Stomach (tissue), 4 donors: ENCODE data around the gene SHMT2.

ENCODE experiments used
- CTCF ChIP-seq, 7 experiments: fragments of 450-650 bp in 4 of 7; fragments of 200-600 bp in 3 of 7; sonication (generic) in 3 of 7; IDR thresholded peaks; one replicate each; pipeline ENCODE4 v1.5.1; 2016 to 2019; ENCODE audit warnings: antibody characterized with exemption in 7 of 7, control low read depth in 2 of 7, mild to moderate bottlenecking in 1 of 7
- EP300 ChIP-seq: sonication (generic); formaldehyde crosslinking; IDR thresholded peaks from one replicate; pipeline ENCODE4 v1.6.1; 2017; ENCODE audit warnings: antibody characterized with exemption
- POLR2A ChIP-seq, 4 donors: fragments of 450-650 bp; IDR thresholded peaks; one replicate each; pipeline ENCODE4 v1.6.1; 2016; ENCODE audit warnings: antibody characterized with exemption in 4 of 4, control low read depth in 2 of 4, mild to moderate bottlenecking in 1 of 4, moderate library complexity in 1 of 4
- POLR2AphosphoS5 ChIP-seq, 3 donors: sonication (generic); formaldehyde crosslinking; IDR thresholded peaks; one replicate each; pipeline ENCODE4 v1.6.1; 2016; ENCODE audit warnings: antibody characterized with exemption in 3 of 3

DNA sequence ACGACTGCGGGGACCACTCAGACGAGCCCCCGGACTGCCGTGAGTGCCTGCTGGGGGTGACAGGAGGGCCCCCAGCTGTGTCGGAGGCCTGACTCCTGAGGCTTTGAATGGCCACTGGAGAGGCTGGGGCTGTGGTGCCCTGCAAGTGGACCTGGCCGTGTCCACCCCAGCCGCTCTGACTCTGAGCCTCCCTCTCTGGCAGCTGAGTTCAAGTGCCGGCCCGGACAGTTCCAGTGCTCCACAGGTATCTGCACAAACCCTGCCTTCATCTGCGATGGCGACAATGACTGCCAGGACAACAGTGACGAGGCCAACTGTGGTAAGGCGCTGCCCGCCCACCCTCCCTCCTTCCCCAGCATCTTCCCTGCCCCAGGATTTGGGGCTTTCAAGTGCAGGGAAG, 29.0 kb upstream of the SHMT2 start:
- no peak for TF ChIP-seq CTCF (IDR thresholded peaks at IDR 0.05)
- no peak for TF ChIP-seq POLR2A (IDR thresholded peaks at IDR 0.05)
- no peak for TF ChIP-seq POLR2AphosphoS5 (IDR thresholded peaks at IDR 0.05)
- no peak for TF ChIP-seq EP300
